HG03060 (cell line): ENCODE results near the gene CDH4.

Source experiments
- ATAC-seq: cut with Tn5 transposase; IDR thresholded peaks from one replicate; pipeline ENCODE4 v1.9.1; 2021; ENCODE audit warnings: low read depth, moderate number of reproducible peaks; ENCODE audit not compliant: unreplicated experiment

The CDH4 gene

DNA sequence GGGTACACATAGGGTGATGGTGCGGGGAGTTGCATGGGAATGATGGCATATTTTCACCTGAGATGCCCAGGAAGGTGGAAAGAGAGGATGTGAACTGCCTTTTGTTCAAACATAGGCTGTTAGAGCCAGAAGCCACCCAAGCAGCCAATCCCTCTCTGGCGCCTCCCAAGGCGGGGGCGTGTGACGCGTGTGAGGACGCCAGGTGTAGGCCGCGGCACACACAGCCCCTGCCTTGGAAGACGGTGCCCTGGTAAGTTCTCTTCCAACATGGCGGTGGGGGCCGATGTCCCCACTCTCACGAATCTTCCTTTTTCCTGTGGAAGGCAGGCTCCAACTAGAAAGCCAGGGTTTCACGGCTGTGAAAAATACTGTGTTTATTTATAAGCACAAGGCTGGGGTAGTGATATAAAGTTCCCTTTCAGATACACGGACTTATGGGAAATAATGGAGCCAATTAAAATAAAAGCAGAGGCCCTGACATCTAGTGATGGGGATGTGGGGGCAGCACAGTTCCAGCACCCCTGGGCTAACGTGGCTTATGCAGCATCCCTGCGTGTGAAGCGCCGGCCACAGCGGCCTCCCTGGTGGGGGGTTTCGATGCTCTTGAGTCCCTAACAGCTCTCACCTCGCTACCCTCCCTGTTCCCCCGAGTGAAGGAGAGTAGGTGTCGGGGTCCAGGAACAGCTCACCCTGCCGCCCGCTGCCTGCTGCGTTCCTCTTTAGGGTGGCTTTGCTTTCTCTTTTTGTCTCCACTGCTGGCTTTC lies 28.3 kb downstream of the CDH4 start:
- ATAC-seq = no peak

DNA sequence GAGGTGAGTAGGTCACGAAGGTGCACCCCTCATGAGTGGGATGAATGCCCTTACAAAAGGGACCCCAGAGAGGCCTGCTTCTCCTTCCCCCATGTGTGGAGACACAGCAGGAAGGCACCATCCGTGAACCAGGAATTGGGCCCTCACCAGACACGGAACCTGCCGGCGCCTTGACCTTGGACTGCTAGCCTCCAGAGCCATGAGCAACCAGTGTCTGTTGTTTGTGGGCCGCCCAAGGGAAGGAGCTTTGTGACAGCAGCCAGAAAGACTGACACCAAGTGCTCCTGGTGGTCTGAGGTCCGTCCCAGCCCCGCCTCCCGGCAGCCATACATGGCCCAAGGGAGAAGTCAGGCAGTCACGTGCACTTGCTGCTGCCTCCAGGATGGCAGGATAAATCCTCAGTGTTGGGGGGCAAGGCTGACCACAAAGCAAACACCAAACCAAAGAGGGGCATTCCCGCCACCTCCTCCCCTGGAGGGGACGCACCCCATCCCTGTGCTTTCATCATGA lies 29.3 kb downstream of the CDH4 start:
- no peak for ATAC-seq

DNA sequence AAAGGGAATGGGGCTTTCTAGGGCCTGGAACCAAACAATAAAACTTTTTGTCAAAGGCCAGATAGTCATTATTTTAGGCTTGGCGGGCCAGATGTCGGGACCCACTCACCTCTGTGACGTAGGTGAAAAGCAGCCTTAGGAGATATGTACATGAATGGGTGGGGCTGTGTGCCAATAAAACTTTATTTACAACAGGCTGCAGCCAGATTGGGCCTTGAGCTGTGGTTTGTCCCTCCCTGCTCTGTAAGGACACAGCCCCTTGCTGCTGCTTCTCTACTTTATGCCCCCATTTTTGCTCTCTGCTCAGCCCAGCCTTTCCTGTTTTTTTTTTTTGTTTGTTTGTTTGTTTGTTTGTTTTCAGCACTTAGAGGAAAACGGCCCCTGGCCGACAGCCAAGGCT lies 32.7 kb downstream of the CDH4 start:
- ATAC-seq = no peak

DNA sequence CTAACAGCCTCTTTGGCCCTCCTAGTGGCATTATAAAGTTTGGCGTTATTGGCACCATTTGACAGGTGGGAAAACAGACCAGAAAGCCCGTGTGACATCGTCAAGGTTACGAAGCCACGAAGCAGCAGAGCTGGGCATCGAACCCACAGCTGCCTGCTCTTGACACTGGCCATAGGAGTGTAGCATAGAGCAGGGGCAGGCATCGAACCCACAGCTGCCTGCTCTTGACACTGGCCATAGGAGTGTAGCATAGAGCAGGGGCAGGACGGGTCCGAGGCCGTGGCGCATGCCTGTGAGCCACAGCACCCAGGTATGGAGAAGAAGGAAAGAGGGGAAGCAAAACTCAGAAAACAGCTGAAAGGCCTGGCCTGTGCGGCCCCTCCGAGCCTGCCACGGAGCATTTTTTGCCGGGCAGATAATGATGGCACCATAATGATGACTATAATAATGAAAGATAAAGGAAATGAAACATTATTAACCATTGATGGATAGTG lies 33.1 kb downstream of the CDH4 start:
- ATAC-seq = no peak

DNA sequence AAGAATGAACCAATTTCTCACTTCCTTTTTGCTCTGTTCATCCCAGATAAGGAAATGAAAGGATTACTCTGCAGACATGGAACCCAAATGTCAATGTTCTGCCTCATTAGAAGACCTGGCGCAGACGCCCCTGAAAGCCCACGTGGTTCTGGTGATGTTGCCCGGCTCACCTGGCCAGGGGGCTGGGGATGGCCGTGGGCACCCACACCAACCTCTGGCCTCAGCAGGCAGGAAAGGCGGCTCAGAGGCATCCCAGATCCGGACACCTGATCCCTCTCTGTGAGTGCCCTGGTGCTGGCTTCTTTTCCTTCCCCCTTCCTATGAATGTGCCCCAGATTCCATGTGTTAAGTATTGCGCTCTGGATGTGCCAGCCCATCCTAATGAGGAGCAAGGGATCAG lies 33.6 kb downstream of the CDH4 start:
- ATAC-seq = no peak

DNA sequence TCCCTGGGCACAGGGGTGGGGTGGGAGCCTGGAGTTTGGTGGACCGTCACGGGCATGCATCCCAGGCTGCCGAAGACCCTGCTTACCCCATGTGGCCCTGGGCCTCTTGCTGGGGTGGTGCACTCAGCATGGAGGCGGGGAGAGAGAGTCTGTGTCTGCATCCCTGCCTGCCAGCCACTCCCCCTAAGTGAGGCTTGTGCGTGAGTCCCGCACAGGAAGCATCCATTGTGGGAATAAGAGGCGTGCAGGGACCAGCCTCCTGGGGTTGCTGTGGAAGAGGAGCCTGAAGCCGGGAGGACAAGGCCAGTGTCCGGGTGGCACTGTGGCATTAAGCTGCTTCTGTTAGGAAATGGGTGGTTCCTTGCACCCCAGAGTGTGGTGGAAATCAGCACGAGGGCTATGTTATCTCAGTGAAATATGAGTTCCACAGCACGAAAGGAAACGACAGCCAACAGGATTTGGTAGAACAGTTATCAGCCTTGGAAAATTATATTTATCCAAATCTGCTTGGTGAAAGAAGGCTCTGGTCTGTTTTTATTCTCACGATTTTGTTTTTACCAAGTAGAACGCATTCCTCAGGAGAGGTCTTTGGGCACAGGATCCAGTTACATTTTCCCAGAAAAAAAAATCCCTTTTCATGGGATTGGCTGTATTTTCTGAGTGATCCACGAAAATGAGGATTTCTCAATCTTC lies 35.7 kb downstream of the CDH4 start:
- ATAC-seq = no peak

DNA sequence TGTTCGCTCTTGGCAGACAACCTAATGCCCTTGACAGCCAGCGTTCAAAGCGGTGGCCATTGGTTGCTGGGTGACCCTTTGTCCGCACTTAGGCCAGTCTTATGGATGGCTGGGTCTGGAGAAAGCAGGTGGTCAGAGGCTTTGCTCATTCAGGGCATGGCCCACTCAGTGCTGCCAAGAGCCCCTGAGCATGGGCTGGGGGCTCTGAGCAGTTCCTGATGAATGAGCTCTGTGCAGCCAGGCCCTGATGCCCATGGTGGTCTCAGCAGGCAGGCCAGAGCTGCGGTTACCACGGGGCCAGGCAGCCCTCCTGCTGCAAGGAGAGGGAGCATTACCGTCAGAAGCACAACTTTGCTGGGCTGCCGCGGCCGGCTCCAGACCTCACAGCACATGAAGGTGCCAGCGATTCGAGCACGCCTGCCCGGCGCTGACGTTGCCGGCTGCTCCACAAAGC lies 36.3 kb downstream of the CDH4 start:
- no peak for ATAC-seq

DNA sequence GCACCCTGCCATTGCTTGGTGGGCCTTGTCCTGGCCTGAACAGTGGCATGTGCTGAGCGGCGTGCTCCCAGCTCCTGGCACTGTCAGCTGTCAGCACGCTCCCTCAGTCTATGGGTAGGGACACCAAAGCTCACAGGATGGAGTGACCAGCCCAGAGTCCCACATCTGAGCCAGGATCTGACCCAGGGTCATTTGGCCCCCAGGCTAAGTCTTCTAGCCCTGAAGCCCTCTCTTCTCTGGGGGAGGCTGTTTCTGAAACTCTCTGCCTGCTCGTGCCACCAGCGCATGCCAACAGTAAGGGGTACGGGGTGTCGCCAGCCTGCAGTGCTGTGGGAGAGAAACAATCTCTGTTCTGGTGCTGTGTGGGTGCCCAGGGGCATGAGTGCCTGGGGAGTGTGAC lies 37.1 kb downstream of the CDH4 start:
- ATAC-seq = no peak

GRCh38 chr20:61290721-61291120 lies 38.7 kb downstream of the CDH4 start:
- ATAC-seq = no peak

- no peak for ATAC-seq
Observed at GRCh38 chr20:61291166-61291829, 39.2 kb downstream of the CDH4 start.

- ATAC-seq = no peak
Observed at GRCh38 chr20:61292391-61292790, 40.3 kb downstream of the CDH4 start.

GRCh38 chr20:61292821-61293612 lies 41.0 kb downstream of the CDH4 start:
- no peak for ATAC-seq

DNA sequence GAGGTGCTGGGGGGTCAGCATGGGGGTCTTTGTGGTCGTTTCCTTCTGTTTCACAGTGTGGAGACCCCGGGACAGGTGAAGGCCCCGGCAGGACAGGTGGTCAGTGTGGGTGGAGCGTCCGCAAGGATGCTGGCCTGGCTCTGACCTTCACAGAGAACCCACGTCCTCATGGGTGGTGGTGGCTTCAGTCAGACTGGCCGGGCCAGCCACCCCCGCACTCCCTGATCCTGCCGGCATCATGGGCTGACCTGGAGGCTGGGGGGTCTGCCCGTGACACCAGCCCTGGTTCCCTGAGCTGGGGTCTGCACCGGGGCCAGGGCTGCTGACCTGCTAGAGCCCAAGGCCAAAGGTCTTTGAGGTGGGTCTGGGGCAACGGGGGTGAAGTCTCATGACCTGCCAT lies 41.9 kb downstream of the CDH4 start:
- no peak for ATAC-seq

GRCh38 chr20:61295249-61295648 lies 43.2 kb downstream of the CDH4 start:
- ATAC-seq = no peak

DNA sequence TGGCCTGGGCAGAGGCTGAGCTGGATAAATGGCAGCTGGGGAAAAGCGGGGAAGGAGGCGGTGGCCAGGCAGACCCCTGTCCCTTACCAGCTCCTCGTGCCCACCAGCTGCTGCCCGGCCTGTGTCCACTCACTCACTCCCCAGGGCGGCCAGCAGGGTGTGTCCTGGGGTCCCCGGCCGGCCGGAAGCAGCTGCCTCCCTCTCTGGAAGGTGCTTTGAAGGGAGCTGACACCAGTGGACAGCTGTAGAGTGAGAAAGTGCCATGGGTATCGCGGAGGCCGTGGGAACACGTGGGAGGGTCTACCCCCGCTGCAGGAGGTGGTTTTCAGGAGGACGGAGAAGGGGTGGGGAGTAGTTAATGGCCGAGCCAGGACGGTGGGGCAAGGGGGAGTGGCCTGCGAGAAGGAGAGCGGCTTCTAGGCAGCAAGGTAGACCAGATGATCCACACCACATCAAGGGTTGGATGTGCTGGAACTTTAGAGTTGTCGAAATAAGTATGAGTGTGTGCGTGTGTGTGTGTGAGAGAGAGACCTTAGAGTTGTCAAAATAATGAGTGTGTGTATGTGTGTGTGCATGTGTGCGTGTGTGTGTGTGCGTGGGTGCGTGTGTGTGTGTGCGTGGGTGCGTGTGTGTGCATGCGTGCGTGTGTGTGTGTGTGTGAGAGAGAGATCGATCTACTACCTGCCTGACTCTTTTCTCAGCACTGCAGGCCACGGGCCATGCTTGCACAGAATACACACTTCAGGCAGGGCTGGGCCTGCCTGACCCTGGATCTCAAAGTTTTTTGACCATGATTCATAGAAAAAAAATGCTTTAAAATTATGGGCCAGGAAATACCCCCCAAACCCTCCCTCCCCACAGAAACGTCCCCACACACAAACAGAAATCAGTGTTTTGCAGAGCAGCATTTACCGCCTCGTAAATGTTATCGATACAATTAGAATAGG lies 43.9 kb downstream of the CDH4 start:
- no peak for ATAC-seq

DNA sequence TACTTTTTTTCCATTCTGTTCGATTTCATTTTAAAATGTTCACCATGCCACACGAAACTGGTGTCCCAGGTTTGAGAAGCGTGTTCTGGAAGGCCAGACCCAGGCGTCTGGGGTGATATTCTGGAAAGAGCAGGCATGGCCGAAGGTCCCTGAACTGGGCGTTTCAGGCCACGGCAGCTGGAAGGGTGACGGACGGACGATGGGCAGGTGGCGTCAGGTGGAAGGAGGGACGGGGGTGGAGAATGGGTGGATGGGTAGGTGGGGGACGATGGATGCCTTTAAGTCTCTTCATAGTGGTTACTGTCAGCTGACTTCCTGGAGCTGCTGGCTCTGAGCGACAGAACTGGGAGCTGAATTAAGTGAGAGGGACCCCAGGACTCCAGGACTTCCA lies 44.6 kb downstream of the CDH4 start:
- ATAC-seq = no peak

DNA sequence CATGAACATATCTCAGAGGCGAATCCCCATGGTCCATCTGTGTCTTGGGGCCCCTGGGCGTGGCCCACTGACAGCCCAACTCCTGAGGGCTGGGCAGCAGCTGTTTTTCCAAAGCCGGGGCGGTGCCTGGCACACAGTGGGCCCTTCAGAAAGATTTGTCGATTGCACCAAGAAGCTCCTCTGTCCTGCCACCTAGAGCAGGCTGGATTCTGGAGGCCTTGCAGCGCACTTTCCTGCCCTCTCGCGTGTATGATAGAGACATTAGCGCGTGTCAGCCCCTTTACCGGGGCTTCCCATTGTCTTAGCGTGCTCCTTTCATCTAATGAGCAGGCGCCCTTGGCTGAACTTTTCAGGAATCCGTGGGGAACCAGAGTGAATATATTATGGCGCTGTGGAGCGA lies 45.4 kb downstream of the CDH4 start:
- ATAC-seq = no peak

- no peak for ATAC-seq
Observed at GRCh38 chr20:61297986-61298385, 45.9 kb downstream of the CDH4 start.

GRCh38 chr20:61298661-61299060 lies 46.6 kb downstream of the CDH4 start:
- no peak for ATAC-seq
